Cardiac muscle cell (in vitro differentiated cells and primary cell): ENCODE results near the gene REL. TPM values are rescaled to one million over a fixed set of nuclear protein-coding genes. Genes with fewer than 3 reads are reported as not detected.

ENCODE experiments used
- DNase-seq, 2 donors: peaks; one replicate each; pipeline versions ENCODE4 v3.0.0 to v3.0.0-alpha.2; 2010 to 2017; ENCODE audit warnings: low read depth in 1 of 2, low spot score in 1 of 2
- H3K27ac ChIP-seq: fragments of 200-600 bp; sonication (generic); 2 replicates; pipeline ENCODE4 v1.5.1; 2016
- H3K27me3 ChIP-seq: fragments of 200-600 bp; sonication (generic); 2 replicates; pipeline ENCODE4 v1.6.0; 2016; ENCODE audit warnings: control low read depth
- H3K36me3 ChIP-seq: fragments of 200-600 bp; sonication (generic); 2 replicates; pipeline ENCODE4 v1.5.1; 2016; ENCODE audit warnings: control low read depth
- H3K4me1 ChIP-seq: fragments of 200-600 bp; sonication (generic); 2 replicates; pipeline ENCODE4 v1.8.1; 2017; ENCODE audit warnings: low read depth, mild to moderate bottlenecking, mixed run types
- H3K4me3 ChIP-seq: fragments of 200-600 bp; sonication (generic); 2 replicates; pipeline ENCODE4 v1.5.1; 2016; ENCODE audit warnings: mild to moderate bottlenecking
- H3K9me3 ChIP-seq: fragments of 200-600 bp; sonication (generic); 2 replicates; pipeline ENCODE4 v1.5.1; 2017; ENCODE audit warnings: low read depth, mild to moderate bottlenecking, control low read depth
- polyA plus RNA-seq: library from polyadenylated mRNA; unstranded; fragments of >200 nt; fragmentation: Nextera tagmentation; extraction: Ambion mirVana; gene quantifications from 2 replicates; pipeline ENCODE4 v1.2.1, GENCODE V29; 2016
- total RNA-seq: library from RNA; depleted of rRNA; stranded (reverse); fragments of >200 nt; gene quantifications from 2 replicates; pipeline ENCODE4 v1.2.3, GENCODE V29; 2016
- TF ChIP-seq, protein P1 (sequence below): IDR thresholded peaks from 2 replicates; pipeline ENCODE4 v1.5.1; 2012; ENCODE audit warnings: low read depth, mild to moderate bottlenecking, low read length

REL gene
- total RNA-seq (5.0 and 11.5 TPM in 2 replicates), polyA plus RNA-seq (7.6 and 12.3 TPM in 2 replicates)

- peak within 1 kb of the TSS; percentile 48 for H3K4me3 ChIP-seq
- peak within 1 kb of the TSS; percentile 94 for H3K27ac ChIP-seq
- H3K27me3 ChIP-seq, result no peaks in the 10 kb centered on the region
- TF ChIP-seq, protein P1, sequence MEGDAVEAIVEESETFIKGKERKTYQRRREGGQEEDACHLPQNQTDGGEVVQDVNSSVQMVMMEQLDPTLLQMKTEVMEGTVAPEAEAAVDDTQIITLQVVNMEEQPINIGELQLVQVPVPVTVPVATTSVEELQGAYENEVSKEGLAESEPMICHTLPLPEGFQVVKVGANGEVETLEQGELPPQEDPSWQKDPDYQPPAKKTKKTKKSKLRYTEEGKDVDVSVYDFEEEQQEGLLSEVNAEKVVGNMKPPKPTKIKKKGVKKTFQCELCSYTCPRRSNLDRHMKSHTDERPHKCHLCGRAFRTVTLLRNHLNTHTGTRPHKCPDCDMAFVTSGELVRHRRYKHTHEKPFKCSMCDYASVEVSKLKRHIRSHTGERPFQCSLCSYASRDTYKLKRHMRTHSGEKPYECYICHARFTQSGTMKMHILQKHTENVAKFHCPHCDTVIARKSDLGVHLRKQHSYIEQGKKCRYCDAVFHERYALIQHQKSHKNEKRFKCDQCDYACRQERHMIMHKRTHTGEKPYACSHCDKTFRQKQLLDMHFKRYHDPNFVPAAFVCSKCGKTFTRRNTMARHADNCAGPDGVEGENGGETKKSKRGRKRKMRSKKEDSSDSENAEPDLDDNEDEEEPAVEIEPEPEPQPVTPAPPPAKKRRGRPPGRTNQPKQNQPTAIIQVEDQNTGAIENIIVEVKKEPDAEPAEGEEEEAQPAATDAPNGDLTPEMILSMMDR, result no peak
- no peaks in the 10 kb centered on the region for H3K9me3 ChIP-seq
- peaks cover 29% of the 10 kb centered on the region for H3K4me1 ChIP-seq
- no peaks in the 10 kb centered on the region for H3K36me3 ChIP-seq
- peak; percentile 95 for DNase-seq
Observed at GRCh38 chr2:60881047-60881932, at the start of gene REL. Gene REL (plus strand): TSS chr2:60881574. CDS start chr2:60881841, 267 bp downstream.

- Histone ChIP-seq H3K36me3 (no peaks in the 10 kb centered on the region), H3K4me3 (no peak overlapping the region), H3K27ac (no peak overlapping the region), H3K9me3 (no peaks in the 10 kb centered on the region), H3K4me1 (no peaks in the 10 kb centered on the region), H3K27me3 (peaks cover 6% of the 10 kb centered on the region)
- no peak for DNase-seq
- TF ChIP-seq, protein P1, result no peak
Observed at GRCh38 chr2:60831921-60832320, 49.5 kb upstream of the REL start.

- DNase-seq, result no peak
- Histone ChIP-seq H3K36me3 (no peaks in the 10 kb centered on the region), H3K4me3 (no peak overlapping the region), H3K27ac (no peak overlapping the region), H3K4me1 (no peaks in the 10 kb centered on the region), H3K27me3 (peaks cover 6% of the 10 kb centered on the region), H3K9me3 (no peaks in the 10 kb centered on the region)
- TF ChIP-seq, protein P1, result no peak
Observed at GRCh38 chr2:60832621-60833020, 48.8 kb upstream of the REL start.

- TF ChIP-seq, protein P1, result no peak
- Histone ChIP-seq H3K4me1 (no peaks in the 10 kb centered on the region), H3K27ac (no peak overlapping the region), H3K9me3 (no peaks in the 10 kb centered on the region), H3K36me3 (no peaks in the 10 kb centered on the region), H3K4me3 (no peak overlapping the region), H3K27me3 (peaks cover 6% of the 10 kb centered on the region)
- DNase-seq, result peak in 1 of 2 donors; percentile 14
Observed at GRCh38 chr2:60834270-60834717, 47.1 kb upstream of the REL start.

GRCh38 chr2:60836491-60836890 lies 44.9 kb upstream of the REL start:
- TF ChIP-seq, protein P1, result no peak
- H3K27me3 ChIP-seq, result peaks cover 6% of the 10 kb centered on the region

More at GRCh38 chr2:60836491-60836890, 44.9 kb upstream of the REL start:
- H3K4me3 ChIP-seq, result no peak overlapping the region
- no peak overlapping the region for H3K27ac ChIP-seq
- no peak for DNase-seq
- H3K9me3 ChIP-seq, result no peaks in the 10 kb centered on the region
- no peaks in the 10 kb centered on the region for H3K36me3 ChIP-seq
- no peaks in the 10 kb centered on the region for H3K4me1 ChIP-seq
